Keratinocyte (primary cell): ENCODE measurements around the gene KRT78. TPM values are rescaled to one million over a fixed set of nuclear protein-coding genes. Genes with fewer than 3 reads are reported as not detected.

Source experiments
- DNase-seq: peaks from one replicate; pipeline ENCODE4 v3.0.0-alpha.2; 2011; ENCODE audit warnings: low read depth, missing footprints, low spot score
- FAIRE-seq: peaks from 2 replicates; lab custom pipeline; 2011; peaks lifted over from hg19 to GRCh38; lab: Jason Lieb, UNC
- H2AFZ ChIP-seq: 2 replicates; pipeline ENCODE4 v1.6.0; 2012; ENCODE audit warnings: low read length, control low read depth, inconsistent platforms; ENCODE audit not compliant: control insufficient read depth
- H3K27ac ChIP-seq: 2 replicates; pipeline ENCODE4 v1.5.1; 2011; ENCODE audit warnings: low read length; ENCODE audit not compliant: control insufficient read depth, insufficient read depth
- H3K27me3 ChIP-seq: 3 replicates; pipeline ENCODE4 v1.6.0; 2011; ENCODE audit warnings: low read length; ENCODE audit not compliant: control insufficient read depth, insufficient read depth; ENCODE audit errors: extremely low read depth
- H3K36me3 ChIP-seq, 2 experiments: 2 replicates in 1 of 2; 3 replicates in 1 of 2; pipeline ENCODE4 v1.5.1; 2011; ENCODE audit warnings: low read length in 2 of 2, mild to moderate bottlenecking in 1 of 2; ENCODE audit not compliant: control insufficient read depth in 2 of 2, insufficient read depth in 2 of 2; ENCODE audit errors: extremely low read depth in 1 of 2
- H3K4me1 ChIP-seq: 3 replicates; pipeline ENCODE4 v1.5.1; 2011; ENCODE audit warnings: low read length; ENCODE audit not compliant: control insufficient read depth, insufficient read depth; ENCODE audit errors: extremely low read depth
- H3K4me2 ChIP-seq: 3 replicates; pipeline ENCODE4 v1.6.0; 2011; ENCODE audit warnings: low read depth, low read length; ENCODE audit not compliant: control insufficient read depth, insufficient read depth; ENCODE audit errors: extremely low read depth
- H3K4me3 ChIP-seq, 3 experiments: fragments of 200-600 bp in 1 of 3; sonication (generic) in 1 of 3; 2 replicates in 2 of 3; 3 replicates in 1 of 3; pipeline ENCODE4 v1.5.1; 2011 to 2016; ENCODE audit warnings: low read length in 3 of 3, mild to moderate bottlenecking in 3 of 3, control low read depth in 2 of 3, inconsistent platforms in 1 of 3, low read depth in 1 of 3, mixed read lengths in 1 of 3, mixed run types in 1 of 3, moderate library complexity in 1 of 3; ENCODE audit not compliant: control insufficient read depth in 2 of 3, insufficient read depth in 2 of 3; ENCODE audit errors: extremely low read depth in 1 of 3
- H3K79me2 ChIP-seq: 2 replicates; pipeline ENCODE4 v1.6.0; 2012; ENCODE audit warnings: low read length; ENCODE audit not compliant: control insufficient read depth, insufficient read depth
- H3K9ac ChIP-seq: 3 replicates; pipeline ENCODE4 v1.6.0; 2011; ENCODE audit warnings: low read length; ENCODE audit not compliant: control insufficient read depth, insufficient read depth; ENCODE audit errors: extremely low read depth
- H3K9me1 ChIP-seq: 3 replicates; pipeline ENCODE4 v1.6.0; 2011; ENCODE audit warnings: low read length; ENCODE audit not compliant: control insufficient read depth, insufficient read depth; ENCODE audit errors: extremely low read depth
- H3K9me3 ChIP-seq: 2 replicates; pipeline ENCODE4 v1.5.1; 2012; ENCODE audit warnings: low read depth, low read length; ENCODE audit not compliant: control insufficient read depth
- H4K20me1 ChIP-seq: 3 replicates; pipeline ENCODE4 v1.6.0; 2011; ENCODE audit warnings: low read length; ENCODE audit not compliant: control insufficient read depth, insufficient read depth; ENCODE audit errors: extremely low read depth
- CTCF ChIP-seq, 3 experiments: IDR thresholded peaks in 1 of 3; conservative IDR thresholded peaks in 1 of 3; optimal IDR thresholded peaks in 1 of 3; 2 replicates in 2 of 3; 3 replicates in 1 of 3; pipeline versions ENCODE3 to v1.5.1; 2011; ENCODE audit warnings: low read length in 3 of 3, mild to moderate bottlenecking in 3 of 3, moderate library complexity in 2 of 3, control low read depth in 1 of 3, inconsistent platforms in 1 of 3; ENCODE audit not compliant: insufficient read depth in 2 of 3; ENCODE audit errors: extremely low read depth in 1 of 3
- EZH2 ChIP-seq: IDR thresholded peaks from one replicate; pipeline ENCODE4 v1.6.1; 2012; ENCODE audit warnings: inconsistent platforms, mild to moderate bottlenecking, low read length, moderate library complexity
- dilution Hi-C: fragments of 300-500 bp; cut with MboI; formaldehyde crosslinking; loops from one replicate; pipeline ENCODE4 v1.7.0; 2020; ENCODE audit warnings: low sequenced_read_pairs; ENCODE audit not compliant: extremely low pct_ligation_motif_present
- polyA plus RNA-seq, 5 experiments: library from polyadenylated mRNA; depleted of rRNA in 3 of 5; stranded (reverse) in 3 of 5; stranded (forward) in 1 of 5; unstranded in 1 of 5; fragments of >200 nt; gene quantifications; 1 replicate in 1 of 5; 2 replicates in 3 of 5; 3 replicates in 1 of 5; pipeline versions ENCODE4 v1.2.1 to v1.2.3, GENCODE V29; 2011 to 2012; ENCODE audit warnings: missing spikeins in 2 of 5, low read depth in 1 of 5, low replicate concordance in 1 of 5

KRT78 gene
- polyA plus RNA-seq, 1 donor (not counting 4 experiments of a cell fraction or from before 2014, with no cell fraction given) = 0.96 TPM

- Histone ChIP-seq H3K9me3 (no peaks in the 10 kb centered on the region), H3K27ac (no peak overlapping the region), H3K4me1 (peaks cover 17% of the 10 kb centered on the region), H3K4me2 (no peak overlapping the region), H3K9me1 (no peaks in the 10 kb centered on the region), H4K20me1 (no peaks in the 10 kb centered on the region), H3K9ac (no peak overlapping the region), H3K4me3 (no peak overlapping the region), H2AFZ (no peak overlapping the region), H3K27me3 (peaks cover 10% of the 10 kb centered on the region), H3K79me2 (no peaks in the 10 kb centered on the region), H3K36me3 (no peaks in the 10 kb centered on the region)
- DNase-seq = no peak
- FAIRE-seq = no peak
- no peak for TF ChIP-seq EZH2
- no peak for TF ChIP-seq CTCF (optimal IDR thresholded peaks at IDR 0.05 in 1 of 3, IDR thresholded peaks at IDR 0.05 in 1 of 3, conservative IDR thresholded peaks at IDR 0.05 in 1 of 3; ENCODE audit: extremely low read depth in 1 of 3, insufficient read depth in 2 of 3, low read length in 3 of 3)
- dilution Hi-C loops = no loop called here
Measured at GRCh38 chr12:52836042-52836466, 12.7 kb downstream of the KRT78 start.

- no peaks in the 10 kb centered on the region for H3K9me1 ChIP-seq
- H2AFZ ChIP-seq = no peak overlapping the region
- H4K20me1 ChIP-seq = no peaks in the 10 kb centered on the region
- no peak overlapping the region for H3K27ac ChIP-seq
- H3K9ac ChIP-seq = no peak overlapping the region
- H3K9me3 ChIP-seq = no peaks in the 10 kb centered on the region
- no peak for DNase-seq
- dilution Hi-C loops = no loop called here
- H3K27me3 ChIP-seq = peaks cover 10% of the 10 kb centered on the region
- H3K36me3 ChIP-seq = no peaks in the 10 kb centered on the region
- no peak for TF ChIP-seq EZH2
- no peaks in the 10 kb centered on the region for H3K79me2 ChIP-seq
- H3K4me2 ChIP-seq = no peak overlapping the region
- peaks cover 17% of the 10 kb centered on the region for H3K4me1 ChIP-seq
- no peak overlapping the region for H3K4me3 ChIP-seq
- FAIRE-seq = no peak
Measured at GRCh38 chr12:52835271-52836041, 13.3 kb downstream of the KRT78 start.

- TF ChIP-seq CTCF (optimal IDR thresholded peaks at IDR 0.05 in 1 of 3, IDR thresholded peaks at IDR 0.05 in 1 of 3, conservative IDR thresholded peaks at IDR 0.05 in 1 of 3; ENCODE audit: extremely low read depth in 1 of 3, insufficient read depth in 2 of 3, low read length in 3 of 3) (no peak), EZH2 (no peak)
- H3K4me3 ChIP-seq = no peak overlapping the region
- dilution Hi-C loops = no loop called here
- H3K27ac ChIP-seq = no peak overlapping the region
- no peaks in the 10 kb centered on the region for H4K20me1 ChIP-seq
- DNase-seq = no peak
- H2AFZ ChIP-seq = no peak overlapping the region
- no peaks in the 10 kb centered on the region for H3K9me3 ChIP-seq
- no peaks in the 10 kb centered on the region for H3K9me1 ChIP-seq
- H3K27me3 ChIP-seq = peaks cover 8% of the 10 kb centered on the region
- no peak for FAIRE-seq
- no peaks in the 10 kb centered on the region for H3K79me2 ChIP-seq
- no peaks in the 10 kb centered on the region for H3K36me3 ChIP-seq
- no peak overlapping the region for H3K9ac ChIP-seq
- no peak overlapping the region for H3K4me2 ChIP-seq
- H3K4me1 ChIP-seq = peaks cover 17% of the 10 kb centered on the region
Measured at GRCh38 chr12:52834727-52835001, 14.1 kb downstream of the KRT78 start.
